ENCODE data around the gene C14orf93.
"Not testable (repeated sequence)": the region's sequence is repeated elsewhere in the genome, so short reads cannot be mapped to it uniquely, and the experiment has no call there.

C14orf93 gene

GRCh38 chr14:23018107-23018506, 8.2 kb upstream of the C14orf93 start:
- no peak for FAIRE-seq

- FAIRE-seq = no peak
These were observed 7.1 kb upstream of the C14orf93 start for GRCh38 chr14:23017091-23017490.

- FAIRE-seq = no peak
These were observed 5.7 kb upstream of the C14orf93 start for GRCh38 chr14:23015618-23016017.

- not testable (repeated sequence) for FAIRE-seq
These were observed 3.8 kb upstream of the C14orf93 start for GRCh38 chr14:23013749-23014054.

DNA sequence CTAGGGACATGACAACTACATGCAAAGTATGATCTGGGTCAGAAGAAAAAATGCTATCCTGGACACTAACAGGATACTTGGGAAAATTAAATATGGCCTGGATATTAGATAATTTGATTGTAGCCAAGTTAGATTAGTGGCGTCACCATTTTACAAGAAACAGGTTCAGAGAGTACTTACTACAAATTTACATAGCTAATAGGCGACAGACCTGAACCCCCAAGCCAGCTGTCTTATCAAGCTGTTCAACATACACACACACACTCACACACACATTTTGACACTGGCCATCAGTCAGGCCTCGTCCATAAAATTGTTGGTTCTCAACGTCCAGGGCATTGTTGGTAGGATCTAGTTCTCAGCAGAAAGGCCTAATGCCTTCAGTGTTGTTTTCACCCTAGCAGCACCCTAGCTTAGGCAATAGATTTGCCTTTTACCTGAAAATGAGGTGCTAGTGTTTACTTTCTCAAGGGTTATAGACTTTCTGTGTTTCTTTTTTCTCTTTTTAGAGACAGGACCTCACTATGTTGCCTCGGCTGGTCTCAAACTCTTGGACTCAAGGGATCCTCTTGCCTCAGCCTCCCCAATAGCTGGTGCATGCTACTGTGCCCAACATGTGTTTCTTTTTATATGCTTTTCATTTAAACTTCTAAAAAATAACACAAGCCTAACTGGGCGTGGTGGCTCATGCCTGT, 3.3 kb upstream of the C14orf93 start:
- no peak for FAIRE-seq

DNA sequence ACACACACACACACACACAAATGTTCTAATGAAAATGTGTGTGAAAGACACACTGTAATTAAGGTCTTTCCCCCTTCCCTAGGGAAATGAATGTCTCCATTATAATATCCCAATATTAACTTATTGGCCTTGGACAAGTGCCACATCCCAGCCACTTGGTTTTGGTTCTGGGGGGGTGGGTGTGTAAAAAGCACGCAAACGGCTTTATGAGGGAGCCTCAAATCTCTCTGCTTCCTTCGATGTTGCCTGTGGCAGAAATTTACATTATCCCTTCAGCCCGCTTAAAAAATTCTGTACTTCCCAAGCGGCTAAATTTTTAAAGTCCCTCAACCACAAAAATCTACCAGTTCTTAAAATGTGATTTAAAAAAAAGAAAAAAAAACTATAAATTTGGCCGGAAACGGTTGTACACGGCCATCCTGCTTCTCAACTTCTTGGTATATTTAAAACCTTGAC, 432 bp downstream of the C14orf93 start:
- FAIRE-seq = no peak

DNA sequence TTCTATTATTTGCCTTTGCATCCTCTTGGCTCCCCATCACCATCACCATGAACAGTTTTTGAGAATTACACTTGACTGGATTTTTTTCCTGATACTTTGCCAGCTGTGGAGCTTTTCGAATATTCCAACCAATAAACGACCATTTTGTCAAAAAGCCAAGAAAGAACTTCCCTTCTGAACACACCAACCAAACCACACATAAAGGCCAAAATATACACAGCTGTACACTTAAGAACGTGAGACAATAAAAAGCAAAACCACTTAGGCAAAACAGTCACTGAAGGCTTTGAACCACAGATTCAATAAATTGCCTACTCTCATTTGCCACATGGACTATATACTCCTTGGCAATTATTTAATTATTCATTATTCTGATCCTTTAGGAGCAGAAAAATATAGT, 1.1 kb downstream of the C14orf93 start:
- no peak for FAIRE-seq

- FAIRE-seq = peak; percentile 96
These were observed 3.2 kb downstream of the C14orf93 start for GRCh38 chr14:23006544-23007419.

DNA sequence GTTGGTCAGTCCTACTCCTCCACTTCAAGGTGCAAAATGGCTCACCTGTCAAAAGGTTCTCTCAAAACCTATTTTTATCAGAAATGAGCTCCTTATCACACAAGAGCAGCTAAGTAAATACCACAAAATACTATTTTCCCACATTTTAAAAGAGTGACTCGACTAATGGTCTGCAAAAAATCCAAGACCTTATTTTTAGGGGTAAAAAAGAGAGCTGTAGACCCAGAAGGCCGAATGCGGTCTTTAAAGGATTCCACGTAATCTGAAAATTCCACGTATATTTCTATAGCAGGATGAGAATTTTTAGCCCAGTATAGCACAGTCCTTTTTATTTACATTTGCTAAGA, 3.8 kb downstream of the C14orf93 start:
- no peak for FAIRE-seq

DNA sequence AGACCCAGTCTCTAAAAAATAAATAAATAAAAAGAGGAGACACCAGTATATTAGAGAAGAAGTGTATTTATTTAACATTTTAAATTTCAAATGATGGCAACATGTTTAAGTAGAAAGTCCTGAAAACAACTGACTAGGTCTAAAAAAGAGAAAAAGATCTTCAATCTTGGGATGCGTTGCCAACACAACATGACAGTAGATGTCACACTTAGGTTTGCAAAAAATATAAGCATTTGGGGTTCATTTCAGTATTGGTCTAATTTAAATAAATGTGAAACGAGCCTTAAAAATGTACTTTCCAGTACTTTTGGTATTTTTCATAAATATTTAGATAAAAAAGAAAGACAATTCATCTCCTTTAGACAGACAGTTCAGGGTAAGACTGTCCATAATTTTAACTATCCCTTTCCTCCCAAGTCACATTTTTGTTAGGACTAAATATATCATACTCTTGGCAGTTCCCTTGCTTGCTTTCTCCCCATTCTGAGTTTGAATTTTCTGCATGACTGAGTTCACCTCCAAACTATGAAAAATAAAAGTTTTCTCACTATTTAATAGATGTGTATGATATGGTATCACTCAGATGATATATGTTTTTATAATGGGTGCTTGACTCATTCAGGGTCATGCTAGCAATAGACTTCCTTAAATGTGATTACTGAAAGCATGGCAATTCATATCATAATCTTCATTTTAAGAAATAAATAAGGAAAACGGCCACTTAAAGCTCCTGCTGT, 4.3 kb downstream of the C14orf93 start:
- no peak for FAIRE-seq

DNA sequence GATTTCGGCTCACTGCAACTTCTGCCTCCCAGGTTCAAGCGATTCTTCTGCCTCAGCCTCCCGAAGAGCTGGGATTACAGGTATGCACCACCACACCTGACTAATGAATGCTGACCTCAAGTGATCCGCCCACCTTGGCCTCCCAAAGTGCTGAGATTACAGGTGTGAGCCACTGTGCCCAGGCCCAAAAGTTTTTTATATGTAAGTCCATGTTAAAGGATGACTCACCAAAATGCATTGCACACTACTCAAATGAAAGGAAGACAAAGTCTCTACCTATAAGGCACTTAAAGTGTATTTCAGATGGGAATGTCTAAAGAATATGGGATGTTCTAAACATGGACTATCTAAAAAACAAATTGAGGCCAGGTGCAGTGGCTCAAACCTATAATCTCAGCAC, 5.7 kb downstream of the C14orf93 start:
- FAIRE-seq = not testable (repeated sequence)

DNA sequence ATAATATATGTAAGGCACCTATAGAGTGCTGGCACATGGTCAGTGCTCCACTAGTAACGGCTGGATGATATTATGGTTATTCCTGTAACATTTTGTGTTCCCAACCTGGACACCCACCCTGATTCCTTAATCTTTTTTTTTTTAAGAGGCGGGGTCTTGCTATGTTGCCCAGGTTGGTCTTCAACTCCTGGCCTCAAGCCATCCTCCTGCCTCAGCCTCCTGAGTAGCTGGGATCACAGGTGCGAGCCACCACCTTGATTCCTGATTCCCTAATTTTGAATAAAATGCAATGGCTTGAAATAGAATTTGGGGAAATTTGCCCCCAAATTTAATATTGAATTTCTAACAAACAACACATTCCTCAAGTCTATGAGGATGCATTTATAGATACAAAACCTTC, 7.4 kb downstream of the C14orf93 start:
- FAIRE-seq = no peak

DNA sequence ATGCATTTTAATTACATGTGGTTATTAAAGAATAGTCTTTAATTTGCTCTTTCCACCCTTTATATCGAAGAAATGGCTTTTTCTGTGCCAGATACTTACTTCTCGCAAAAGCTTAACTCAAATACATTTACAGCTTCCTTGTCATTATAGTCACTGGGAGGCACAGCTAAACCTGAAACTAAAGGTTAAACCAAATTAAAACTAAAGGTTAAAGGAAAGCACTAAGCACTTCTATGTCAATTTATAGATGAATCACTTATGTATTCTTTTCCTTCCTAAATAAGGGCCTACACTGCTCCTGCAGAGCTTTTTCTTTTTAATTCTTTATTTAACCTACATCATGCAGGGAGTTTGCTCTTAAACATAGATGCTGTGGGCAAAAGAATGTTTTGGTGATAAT, 9.1 kb downstream of the C14orf93 start:
- no peak for FAIRE-seq

DNA sequence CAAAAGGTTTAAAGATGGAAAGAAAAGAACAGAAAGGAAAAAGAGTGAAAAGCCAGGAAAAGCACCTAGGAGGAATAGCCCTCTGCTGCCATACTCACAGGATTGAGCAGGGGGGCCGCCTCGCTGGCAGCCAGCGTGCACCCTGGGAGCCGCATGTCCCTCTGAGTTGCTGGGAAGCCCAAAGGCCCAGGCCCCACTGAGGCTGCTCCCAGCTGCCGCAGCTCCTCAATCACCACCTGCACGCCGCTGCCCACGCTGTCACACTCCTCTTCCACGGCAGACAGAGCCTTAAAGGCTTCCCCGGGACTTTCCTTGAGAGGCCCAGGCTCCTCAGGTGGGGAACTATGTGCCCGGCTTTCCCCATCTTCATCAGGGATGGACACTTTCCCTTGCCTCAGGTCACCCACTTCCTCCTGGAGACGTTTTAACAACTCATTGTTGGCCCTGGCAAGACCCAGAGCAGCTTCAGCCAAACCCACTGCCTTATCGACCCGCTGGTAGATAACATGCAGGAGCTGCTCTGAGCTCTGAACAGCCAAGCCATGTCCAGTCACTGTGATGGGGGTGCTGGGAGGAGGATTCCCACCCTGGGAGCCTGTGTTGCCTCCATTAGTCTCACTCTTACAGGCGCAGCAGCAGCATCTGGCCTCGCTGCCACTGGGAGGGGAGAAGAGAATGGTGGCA, 11.5 kb downstream of the C14orf93 start:
- no peak for FAIRE-seq

- no peak for FAIRE-seq
These were observed 12.1 kb downstream of the C14orf93 start for GRCh38 chr14:22997676-22998323.

- no peak for FAIRE-seq
These were observed 12.9 kb downstream of the C14orf93 start for GRCh38 chr14:22996768-22997654.

DNA sequence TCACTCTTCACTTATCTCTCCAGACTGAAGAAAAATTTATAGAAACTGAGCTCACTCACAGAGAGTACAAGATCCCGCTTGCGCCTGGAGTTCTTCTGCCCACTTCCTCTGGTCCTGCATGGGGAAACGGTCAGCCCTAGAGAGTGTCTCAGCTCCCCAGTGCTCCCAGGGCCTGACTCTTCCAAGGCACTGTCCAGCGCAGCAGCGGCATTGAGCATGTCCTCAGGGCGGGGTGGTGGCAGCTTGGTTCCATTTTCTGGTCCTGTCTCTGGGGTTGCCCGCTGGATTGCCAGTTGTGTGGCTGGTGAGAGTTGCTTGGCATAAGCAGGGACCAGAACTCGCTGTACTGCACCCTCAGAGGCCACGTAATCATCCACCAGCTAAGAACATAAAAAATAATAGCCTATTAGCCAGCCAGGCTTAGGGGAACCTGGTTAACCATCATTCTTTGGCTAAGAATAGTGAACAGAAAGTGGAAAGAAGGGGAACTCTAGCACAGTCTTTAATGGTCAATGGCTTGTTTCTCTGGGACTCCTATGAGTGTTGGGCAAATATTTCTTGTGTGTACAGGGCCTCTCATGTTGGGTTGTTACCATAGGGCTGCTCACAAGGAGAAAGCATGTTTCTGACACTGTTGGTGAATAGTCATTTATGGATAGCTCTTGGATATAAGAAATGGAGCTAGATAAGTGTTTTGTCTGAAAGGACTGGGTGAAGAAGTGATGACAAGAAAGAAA, 13.9 kb downstream of the C14orf93 start:
- no peak for FAIRE-seq

- no peak for FAIRE-seq
These were observed 15.1 kb downstream of the C14orf93 start for GRCh38 chr14:22994762-22995275.

GRCh38 chr14:22993517-22993916, 16.4 kb downstream of the C14orf93 start:
- no peak for FAIRE-seq

DNA sequence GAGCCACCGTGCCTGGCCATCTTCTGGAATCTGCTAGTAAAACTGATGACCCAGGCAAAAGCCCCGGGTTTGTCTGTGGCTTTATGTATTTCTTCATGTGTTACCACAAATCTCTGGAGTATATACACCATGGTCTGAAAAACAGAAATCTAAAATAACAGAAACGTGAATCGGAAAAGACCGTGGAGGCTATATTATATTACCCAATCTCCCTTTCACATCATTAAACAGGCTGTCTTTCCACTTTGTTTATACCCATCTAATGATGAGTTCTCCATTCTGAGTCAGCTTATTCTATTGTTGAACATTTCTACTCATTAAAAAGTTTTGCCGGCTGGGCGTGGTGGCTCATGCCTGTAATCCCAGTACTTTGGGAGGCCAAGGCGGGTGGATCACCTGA, 18.1 kb downstream of the C14orf93 start:
- FAIRE-seq = no peak

- no peak for FAIRE-seq
These were observed 22.7 kb downstream of the C14orf93 start for GRCh38 chr14:22987291-22987690.
